GM12891 (cell line): Measurements from ENCODE around the gene RAPGEF4.

Experiments used
- DNase-seq: peaks from one replicate; pipeline ENCODE4 v3.0.0; 2011; ENCODE audit warnings: low spot score; ENCODE audit not compliant: insufficient read length
- FAIRE-seq: peaks from 2 replicates; lab custom pipeline; 2011; peaks lifted over from hg19 to GRCh38; lab: Jason Lieb, UNC
- PAX5 ChIP-seq: IDR thresholded peaks from 2 replicates; pipeline ENCODE4 v1.6.1; 2011; ENCODE audit warnings: low read length, moderate library complexity, mild to moderate bottlenecking; ENCODE audit not compliant: insufficient read depth, severe bottlenecking
- POLR2A ChIP-seq: IDR thresholded peaks from 2 replicates; pipeline ENCODE4 v1.6.1; 2011; ENCODE audit warnings: low read depth, low read length, control low read depth
- POLR2AphosphoS5 ChIP-seq: IDR thresholded peaks from 2 replicates; pipeline ENCODE4 v1.6.1; 2011; ENCODE audit warnings: low read depth, low read length, control low read depth
- POU2F2 ChIP-seq: IDR thresholded peaks from 2 replicates; pipeline ENCODE4 v1.6.1; 2011; ENCODE audit warnings: low read depth, mild to moderate bottlenecking, control low read depth, low read length, moderate library complexity
- SPI1 ChIP-seq: IDR thresholded peaks from 2 replicates; pipeline ENCODE4 v1.6.1; 2011; ENCODE audit warnings: low read depth, low read length, control low read depth
- TAF1 ChIP-seq: IDR thresholded peaks from 2 replicates; pipeline ENCODE4 v1.6.1; 2011; ENCODE audit warnings: low read depth, low read length, control low read depth

RAPGEF4 gene

DNA sequence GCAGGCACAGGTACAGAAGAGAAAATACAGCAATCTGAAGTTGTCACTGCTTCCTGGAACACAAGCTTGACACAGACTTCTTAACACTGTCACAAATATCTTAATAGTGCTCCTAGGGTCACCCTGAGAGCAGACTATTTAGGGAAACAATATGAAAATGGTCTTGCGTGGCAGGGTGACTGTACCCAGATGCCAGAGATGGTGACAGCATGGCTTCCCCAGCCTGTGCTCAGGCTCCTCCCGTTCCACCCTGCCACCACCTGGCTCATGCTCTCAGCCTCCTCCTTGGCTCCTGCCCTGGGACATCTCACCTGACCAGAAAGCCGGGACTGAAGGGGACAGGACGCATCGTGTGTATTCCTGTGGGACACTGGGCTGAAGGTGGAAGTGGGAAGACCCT is 111.5 kb downstream of the RAPGEF4 start:
- no peak for FAIRE-seq

GRCh38 chr2:172848519-172848918 is 112.9 kb downstream of the RAPGEF4 start:
- TF ChIP-seq SPI1 (no peak), POLR2A (no peak), POU2F2 (no peak), PAX5 (no peak), POLR2AphosphoS5 (no peak), TAF1 (no peak)
- FAIRE-seq (no peak), DNase-seq (no peak)

More for the DNA sequence above, 111.5 kb downstream of the RAPGEF4 start:
- no peak for DNase-seq
- TF ChIP-seq POU2F2, result no peak

DNA sequence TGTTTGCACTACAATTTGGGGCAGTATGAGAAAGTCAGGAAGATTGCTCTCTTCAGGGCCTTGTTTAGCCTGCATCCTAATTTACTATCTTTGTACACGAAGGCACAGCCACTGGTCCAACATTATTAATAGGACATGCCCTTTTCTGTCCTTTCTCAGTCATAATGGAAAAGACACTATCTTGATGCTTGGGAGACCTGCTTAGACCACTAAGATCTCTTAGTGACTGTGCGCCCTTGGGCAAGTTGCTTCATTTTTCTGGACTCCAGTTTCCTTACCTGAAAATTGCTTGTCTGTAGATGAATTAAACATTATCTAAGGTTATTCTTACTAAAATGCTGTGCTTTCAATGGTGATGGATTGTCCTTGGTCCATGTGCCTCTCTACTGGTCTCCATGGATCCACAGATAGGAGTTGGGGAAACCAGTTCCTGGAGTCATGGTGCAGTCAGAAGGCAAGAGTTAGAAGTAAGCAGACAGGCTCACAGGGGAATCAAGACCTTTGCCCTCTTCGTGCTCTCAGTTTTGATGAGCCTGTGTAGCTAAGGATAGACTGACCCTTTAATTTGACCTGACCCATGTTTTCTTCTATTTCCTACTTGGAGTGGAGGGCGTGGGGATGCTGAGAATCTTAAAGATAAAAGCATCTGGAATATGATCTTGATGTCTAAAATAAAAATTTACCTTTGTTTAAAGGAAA is 114.0 kb downstream of the RAPGEF4 start:
- no peak for DNase-seq
- FAIRE-seq, result no peak

DNA sequence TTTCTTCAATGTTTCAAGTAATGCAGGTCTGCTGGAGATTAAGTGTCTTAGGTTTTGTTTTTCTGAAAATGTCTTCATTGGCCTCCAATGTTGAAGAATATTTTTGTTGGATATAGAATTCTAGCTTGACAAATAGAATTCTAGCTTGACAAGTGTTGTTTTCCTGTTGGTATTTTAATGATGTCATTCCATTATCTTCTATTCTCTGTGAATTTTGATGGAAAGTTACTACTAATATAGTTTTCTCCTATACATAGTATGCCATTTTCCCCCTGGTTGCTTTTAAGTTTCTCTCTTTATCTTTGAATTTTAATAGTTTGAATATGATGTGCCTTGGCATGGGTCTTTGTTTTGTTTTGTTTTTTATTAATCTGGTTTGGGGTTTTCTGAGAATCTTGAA is 119.9 kb downstream of the RAPGEF4 start:
- no peak for FAIRE-seq
- no peak for TF ChIP-seq TAF1
- no peak for TF ChIP-seq POLR2AphosphoS5
- no peak for TF ChIP-seq POU2F2

More for the DNA sequence above, 114.0 kb downstream of the RAPGEF4 start:
- no peak for TF ChIP-seq POLR2AphosphoS5
- no peak for TF ChIP-seq POU2F2
- TF ChIP-seq TAF1, result no peak
- no peak for TF ChIP-seq PAX5
- no peak for TF ChIP-seq POLR2A
- no peak for TF ChIP-seq SPI1

GRCh38 chr2:172856606-172857005 is 121.0 kb downstream of the RAPGEF4 start:
- DNase-seq, result no peak
- no peak for TF ChIP-seq POLR2AphosphoS5
- TF ChIP-seq TAF1, result no peak
- no peak for TF ChIP-seq POLR2A
- no peak for TF ChIP-seq SPI1
- TF ChIP-seq PAX5, result no peak
- no peak for TF ChIP-seq POU2F2
- no peak for FAIRE-seq

More for the DNA sequence above, 119.9 kb downstream of the RAPGEF4 start:
- DNase-seq, result no peak

GRCh38 chr2:172858473-172858745 is 122.8 kb downstream of the RAPGEF4 start:
- TF ChIP-seq SPI1 (no peak), POLR2AphosphoS5 (no peak), TAF1 (no peak), POLR2A (no peak), POU2F2 (no peak), PAX5 (no peak)
- FAIRE-seq (no peak), DNase-seq (no peak)

DNA sequence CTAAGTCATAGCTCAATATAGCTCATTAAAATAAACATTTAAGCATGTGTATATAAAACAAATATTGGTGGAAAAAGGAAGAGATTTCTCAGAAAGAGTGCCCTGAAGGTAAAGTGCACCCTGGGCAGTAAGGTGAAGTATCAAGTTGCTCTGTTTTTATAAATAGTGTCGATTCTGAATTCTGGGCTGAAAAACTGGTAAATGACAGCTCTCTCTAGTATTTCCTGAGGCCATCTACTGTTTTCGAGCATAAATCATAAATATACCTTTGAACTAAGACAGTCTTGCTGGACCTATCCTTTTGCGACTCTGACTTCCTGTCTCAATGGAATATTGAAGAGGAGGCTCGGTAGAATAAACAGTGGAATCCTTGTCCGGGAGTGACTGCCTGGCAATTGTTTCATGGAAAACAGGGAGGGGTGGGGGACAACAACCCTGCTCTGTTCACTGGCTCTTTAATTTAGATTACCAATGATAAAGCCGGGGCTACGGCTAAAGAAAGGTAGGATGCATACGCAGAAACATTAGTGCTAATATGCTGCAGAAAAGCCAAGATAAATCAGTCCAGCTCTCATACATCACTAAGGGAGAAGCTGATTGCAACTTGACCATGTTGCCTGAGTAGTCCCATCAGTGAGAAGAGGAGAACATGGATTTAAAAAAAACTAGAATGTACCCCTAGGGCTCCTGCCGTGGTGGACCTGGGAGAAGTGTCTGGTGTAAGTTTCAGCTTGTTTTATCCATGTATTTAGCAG is 124.1 kb downstream of the RAPGEF4 start:
- TF ChIP-seq POLR2A (no peak), POLR2AphosphoS5 (no peak), TAF1 (no peak), SPI1 (no peak), POU2F2 (no peak), PAX5 (no peak)
- DNase-seq (no peak), FAIRE-seq (no peak)

DNA sequence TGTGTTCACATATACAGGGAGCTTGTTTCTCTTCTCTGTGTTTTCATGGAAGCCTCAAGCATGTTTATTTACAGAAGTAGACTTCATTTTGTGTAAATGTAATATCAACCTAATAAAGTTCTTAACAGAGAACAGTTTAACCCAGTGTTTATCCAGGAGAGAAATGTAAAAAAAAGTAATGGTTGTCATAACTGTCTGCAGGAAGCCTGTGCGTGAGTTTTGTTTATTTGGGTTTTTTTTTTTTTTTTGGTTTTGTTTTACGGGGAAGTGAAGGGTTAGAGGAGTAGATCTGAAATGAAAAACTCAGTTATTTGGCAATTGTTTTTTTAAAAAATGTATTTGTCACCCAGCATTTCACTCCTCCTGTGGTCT is 124.7 kb downstream of the RAPGEF4 start:
- no peak for FAIRE-seq
- TF ChIP-seq PAX5 (no peak), SPI1 (no peak), POU2F2 (no peak), TAF1 (no peak), POLR2AphosphoS5 (no peak), POLR2A (no peak)

DNA sequence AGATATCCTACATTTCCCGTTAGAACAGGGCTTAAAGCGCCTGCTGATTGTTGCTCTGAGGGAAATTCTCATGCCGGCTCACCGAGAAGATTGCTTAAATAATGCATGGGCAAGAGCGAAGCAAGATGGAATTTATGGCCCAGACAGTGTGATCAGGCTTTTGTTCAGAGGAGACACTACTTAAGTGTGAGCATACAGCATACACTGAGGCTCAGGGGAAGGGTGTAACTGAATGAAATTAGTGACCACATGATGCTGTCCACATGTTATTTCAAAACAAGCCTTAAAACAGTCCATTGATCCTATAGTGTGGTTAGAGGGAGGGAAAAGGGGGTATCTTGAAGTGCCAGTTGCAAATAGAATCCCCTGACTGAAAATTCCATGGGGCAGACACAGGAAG is 125.5 kb downstream of the RAPGEF4 start:
- TF ChIP-seq POU2F2, result no peak
- no peak for TF ChIP-seq SPI1
- TF ChIP-seq PAX5, result no peak
- no peak for TF ChIP-seq TAF1
- TF ChIP-seq POLR2A, result no peak
- TF ChIP-seq POLR2AphosphoS5, result no peak
- DNase-seq, result no peak
- FAIRE-seq, result no peak

More for the DNA sequence above, 124.7 kb downstream of the RAPGEF4 start:
- no peak for DNase-seq
